AG04449 (cell line): Measurements from ENCODE around the gene TSPAN14.

Experiments
- CTCF ChIA-PET: fragments of 350-600 bp; formaldehyde crosslinking; extraction: SDS; loops from one replicate; lab custom pipeline; 2021; ENCODE audit warnings: antibody characterized with exemption; lab: Yijun Ruan, JAX
- POLR2A ChIA-PET: fragments of 400-600, 350-600 bp; formaldehyde crosslinking; extraction: SDS; loops from one replicate; lab custom pipeline; 2020; ENCODE audit warnings: antibody characterized with exemption, inconsistent platforms; lab: Yijun Ruan, JAX
- DNase-seq: peaks from one replicate; pipeline ENCODE4 v3.0.0-alpha.2; 2010; ENCODE audit warnings: low read depth, low spot score
- H3K4me3 ChIP-seq: 2 replicates; pipeline ENCODE4 v1.5.1; 2011; ENCODE audit warnings: low read depth, mild to moderate bottlenecking, control low read depth, low read length
- TF ChIP-seq, protein P1 (sequence below): IDR thresholded peaks from one replicate; pipeline ENCODE4 v1.5.1; 2011; ENCODE audit warnings: mild to moderate bottlenecking, moderate library complexity, low read length, control low read depth, inconsistent platforms; ENCODE audit not compliant: insufficient read depth; ENCODE audit errors: missing control alignments

Gene TSPAN14

DNA sequence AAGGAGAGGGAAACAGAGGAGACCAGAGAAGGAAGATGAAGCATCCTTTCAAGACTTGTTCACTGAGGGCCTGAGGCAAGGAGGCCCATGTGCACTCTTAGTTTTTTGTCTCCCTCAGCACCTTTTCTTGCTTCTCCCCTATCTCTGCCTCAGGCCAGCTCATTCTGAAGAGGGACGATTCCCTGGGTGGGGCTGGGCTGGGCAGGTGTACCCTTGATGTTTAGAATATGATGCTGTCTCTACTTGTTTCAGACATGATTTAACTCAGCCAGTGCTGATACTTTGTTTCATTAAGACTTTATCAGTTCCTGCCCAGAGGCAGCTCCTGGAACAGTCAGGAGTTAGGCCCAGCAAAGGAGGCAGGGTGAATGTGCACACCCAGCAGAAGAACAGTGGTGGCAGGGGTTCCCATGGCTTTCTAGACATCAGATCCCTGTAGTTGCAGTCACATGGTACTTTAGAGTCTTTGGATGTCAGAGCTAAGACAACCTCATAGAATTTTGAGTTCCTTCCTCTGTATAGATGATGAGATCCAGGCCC lies 42.4 kb upstream of the TSPAN14 start:
- H3K4me3 ChIP-seq, result no peak overlapping the region
- DNase-seq, result no peak
- CTCF ChIA-PET, result no interaction called here
- POLR2A ChIA-PET, result no interaction called here
- TF ChIP-seq, protein P1, sequence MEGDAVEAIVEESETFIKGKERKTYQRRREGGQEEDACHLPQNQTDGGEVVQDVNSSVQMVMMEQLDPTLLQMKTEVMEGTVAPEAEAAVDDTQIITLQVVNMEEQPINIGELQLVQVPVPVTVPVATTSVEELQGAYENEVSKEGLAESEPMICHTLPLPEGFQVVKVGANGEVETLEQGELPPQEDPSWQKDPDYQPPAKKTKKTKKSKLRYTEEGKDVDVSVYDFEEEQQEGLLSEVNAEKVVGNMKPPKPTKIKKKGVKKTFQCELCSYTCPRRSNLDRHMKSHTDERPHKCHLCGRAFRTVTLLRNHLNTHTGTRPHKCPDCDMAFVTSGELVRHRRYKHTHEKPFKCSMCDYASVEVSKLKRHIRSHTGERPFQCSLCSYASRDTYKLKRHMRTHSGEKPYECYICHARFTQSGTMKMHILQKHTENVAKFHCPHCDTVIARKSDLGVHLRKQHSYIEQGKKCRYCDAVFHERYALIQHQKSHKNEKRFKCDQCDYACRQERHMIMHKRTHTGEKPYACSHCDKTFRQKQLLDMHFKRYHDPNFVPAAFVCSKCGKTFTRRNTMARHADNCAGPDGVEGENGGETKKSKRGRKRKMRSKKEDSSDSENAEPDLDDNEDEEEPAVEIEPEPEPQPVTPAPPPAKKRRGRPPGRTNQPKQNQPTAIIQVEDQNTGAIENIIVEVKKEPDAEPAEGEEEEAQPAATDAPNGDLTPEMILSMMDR, result no peak

DNA sequence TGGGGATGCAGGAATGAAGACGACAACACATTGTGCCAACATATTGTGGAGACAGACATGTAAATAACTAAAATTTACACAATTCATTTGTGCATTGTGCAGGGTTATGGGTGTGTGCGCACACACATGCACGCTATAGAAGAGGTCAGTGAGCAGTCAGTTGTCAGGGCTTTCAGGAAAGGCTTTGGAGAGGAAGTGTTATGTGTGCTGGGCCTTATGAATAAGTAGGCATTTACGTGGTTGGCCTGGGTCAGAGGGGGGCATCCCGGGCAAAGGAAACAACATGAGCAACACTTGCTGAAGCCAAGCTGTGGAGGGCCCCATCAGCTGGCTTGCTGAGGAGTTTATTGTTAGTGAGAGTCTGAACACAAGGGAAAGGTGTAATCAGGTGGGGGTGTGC lies 41.6 kb upstream of the TSPAN14 start:
- CTCF ChIA-PET, result no interaction called here
- POLR2A ChIA-PET, result no interaction called here
- no peak overlapping the region for H3K4me3 ChIP-seq
- TF ChIP-seq, protein P1, result no peak
- no peak for DNase-seq

DNA sequence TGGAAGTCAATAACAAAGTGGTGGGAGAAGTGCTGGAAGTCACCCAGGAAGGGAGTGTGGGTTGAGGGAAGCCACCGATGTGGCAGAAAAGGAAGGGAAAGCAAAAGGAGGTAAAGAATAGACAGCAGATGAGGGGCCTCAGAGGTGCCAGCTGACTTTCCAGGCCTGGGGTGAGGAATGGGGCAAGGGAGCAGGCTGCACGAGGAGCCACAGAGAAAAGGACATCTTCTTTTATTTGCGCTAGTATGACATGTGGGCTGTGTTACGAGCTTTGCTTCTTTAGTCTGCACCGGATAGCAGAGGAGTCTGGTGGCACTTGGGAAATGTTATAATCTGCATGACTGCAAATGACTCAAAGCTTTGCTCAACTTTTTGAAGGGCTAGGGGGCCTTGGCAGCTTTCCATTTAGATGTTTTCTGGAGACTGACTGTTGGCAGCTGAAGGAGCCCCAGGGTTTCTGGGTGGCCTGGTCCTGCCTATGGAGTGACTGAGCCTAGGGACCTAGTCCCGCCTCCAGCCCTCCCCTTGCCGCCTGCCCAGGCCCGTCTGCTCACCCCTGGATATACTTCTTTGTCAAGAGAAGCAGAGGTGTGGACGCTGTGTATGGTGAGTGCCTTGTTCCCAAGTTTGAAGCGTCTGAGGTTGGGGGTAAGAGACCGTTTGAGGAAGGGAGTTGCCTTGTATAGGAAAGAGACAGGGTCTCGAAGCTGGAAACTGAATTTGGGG lies 40.7 kb upstream of the TSPAN14 start:
- ChIA-PET POLR2A (no interaction called here), CTCF (interaction anchor here (1.0 kb wide), 1 partner anchor 30 kb away, joined by 4 read pairs; no protein-coding TSS in a partner anchor)
- no peak overlapping the region for H3K4me3 ChIP-seq
- DNase-seq, result peak; percentile 19
- TF ChIP-seq, protein P1, result no peak

DNA sequence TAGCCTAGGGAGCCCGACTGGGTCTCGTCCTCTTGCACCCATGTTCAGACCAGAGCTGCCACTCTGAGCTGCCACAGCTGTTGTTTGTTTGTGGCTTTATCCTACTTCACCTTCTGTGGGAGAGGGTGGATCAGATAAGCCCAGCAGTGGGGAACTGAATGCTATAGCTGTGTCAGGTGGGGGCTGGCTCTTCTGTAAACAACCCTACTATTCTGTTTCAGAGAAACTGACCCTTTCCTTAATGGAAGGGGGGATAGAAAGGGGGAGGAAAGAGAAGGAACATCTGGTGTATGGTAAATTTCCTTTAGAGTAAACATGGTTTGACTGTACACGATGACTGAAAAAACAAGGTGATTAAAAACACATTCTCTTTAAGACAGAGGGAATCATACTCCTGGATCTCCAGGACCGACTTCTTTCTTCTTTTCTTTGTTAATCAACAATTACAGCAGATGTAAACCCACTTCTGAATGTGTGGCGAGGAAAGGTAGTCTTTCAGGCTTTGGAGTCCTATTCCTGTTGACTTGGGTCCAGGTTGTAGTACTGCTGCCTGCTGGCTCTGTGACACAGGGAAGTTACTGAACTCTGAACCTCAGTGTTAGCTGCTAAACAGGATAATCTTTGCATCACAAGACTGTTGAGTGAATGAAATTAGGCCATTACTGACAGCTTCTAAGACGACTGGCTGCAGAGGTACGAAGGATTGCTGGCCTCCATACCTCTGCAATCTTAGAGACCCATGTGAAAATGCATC lies 39.8 kb upstream of the TSPAN14 start:
- TF ChIP-seq, protein P1, result no peak
- CTCF ChIA-PET, result interaction anchor here (1.0 kb wide), 1 partner anchor 30 kb away, joined by 4 read pairs; no protein-coding TSS in a partner anchor
- no peak for DNase-seq
- POLR2A ChIA-PET, result no interaction called here
- no peak overlapping the region for H3K4me3 ChIP-seq

DNA sequence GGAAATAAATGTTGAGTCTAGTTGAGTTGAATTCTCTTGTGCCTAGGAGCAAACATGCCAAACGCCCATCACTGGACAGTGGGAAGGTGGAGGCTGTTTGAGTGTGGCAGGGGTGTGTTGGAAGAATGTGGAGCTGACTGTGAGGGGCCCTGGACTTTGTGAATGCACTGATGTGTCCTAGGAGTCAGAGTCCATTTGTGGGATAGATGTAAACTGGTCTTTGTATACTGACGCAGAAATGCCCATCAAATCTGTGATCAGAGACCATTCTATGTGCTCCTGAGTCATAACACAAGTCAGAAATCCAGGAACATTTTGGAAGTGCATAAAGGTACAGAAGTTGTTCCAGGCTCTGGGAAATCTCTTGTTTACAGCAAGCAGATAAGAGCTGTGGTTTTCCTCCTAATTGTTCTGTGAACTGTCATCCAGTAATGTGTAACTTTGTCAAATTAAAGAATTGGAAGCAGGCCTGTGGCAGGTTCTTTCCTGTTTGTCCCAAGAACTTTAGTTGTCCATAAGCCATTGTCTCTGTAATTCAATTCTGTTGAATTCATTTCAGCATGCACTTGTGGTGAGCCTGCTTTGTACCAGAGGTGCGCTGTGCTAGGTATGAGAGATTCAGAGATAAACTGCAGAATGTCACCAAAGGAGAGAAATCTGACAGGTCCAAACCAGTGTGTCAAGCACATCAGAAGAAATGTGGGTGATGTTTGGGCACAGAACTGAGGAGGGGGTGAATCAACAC lies 38.2 kb upstream of the TSPAN14 start:
- H3K4me3 ChIP-seq, result no peak overlapping the region
- POLR2A ChIA-PET, result no interaction called here
- TF ChIP-seq, protein P1, result no peak
- CTCF ChIA-PET, result no interaction called here
- DNase-seq, result no peak
